Sigmoid colon (tissue), 4 donors: ENCODE results near the gene ATP10D.

ENCODE experiments used
- POLR2AphosphoS5 ChIP-seq, 4 donors: sonication (generic); formaldehyde crosslinking; IDR thresholded peaks; one replicate each; pipeline ENCODE4 v1.6.1; 2017; ENCODE audit warnings: antibody characterized with exemption in 4 of 4
- TF ChIP-seq, protein P1 (sequence below), 4 experiments: fragments of 450-650 bp in 3 of 4; fragments of 200-600 bp in 1 of 4; IDR thresholded peaks; one replicate each; pipeline ENCODE4 v1.5.1; 2016 to 2019; ENCODE audit warnings: antibody characterized with exemption in 4 of 4, mild to moderate bottlenecking in 3 of 4, moderate library complexity in 2 of 4

GRCh38 chr4:47468706-47469365 lies 16.2 kb upstream of the ATP10D start:
- TF ChIP-seq, protein P1, sequence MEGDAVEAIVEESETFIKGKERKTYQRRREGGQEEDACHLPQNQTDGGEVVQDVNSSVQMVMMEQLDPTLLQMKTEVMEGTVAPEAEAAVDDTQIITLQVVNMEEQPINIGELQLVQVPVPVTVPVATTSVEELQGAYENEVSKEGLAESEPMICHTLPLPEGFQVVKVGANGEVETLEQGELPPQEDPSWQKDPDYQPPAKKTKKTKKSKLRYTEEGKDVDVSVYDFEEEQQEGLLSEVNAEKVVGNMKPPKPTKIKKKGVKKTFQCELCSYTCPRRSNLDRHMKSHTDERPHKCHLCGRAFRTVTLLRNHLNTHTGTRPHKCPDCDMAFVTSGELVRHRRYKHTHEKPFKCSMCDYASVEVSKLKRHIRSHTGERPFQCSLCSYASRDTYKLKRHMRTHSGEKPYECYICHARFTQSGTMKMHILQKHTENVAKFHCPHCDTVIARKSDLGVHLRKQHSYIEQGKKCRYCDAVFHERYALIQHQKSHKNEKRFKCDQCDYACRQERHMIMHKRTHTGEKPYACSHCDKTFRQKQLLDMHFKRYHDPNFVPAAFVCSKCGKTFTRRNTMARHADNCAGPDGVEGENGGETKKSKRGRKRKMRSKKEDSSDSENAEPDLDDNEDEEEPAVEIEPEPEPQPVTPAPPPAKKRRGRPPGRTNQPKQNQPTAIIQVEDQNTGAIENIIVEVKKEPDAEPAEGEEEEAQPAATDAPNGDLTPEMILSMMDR (IDR thresholded peaks at IDR 0.05), result no peak
- no peak for TF ChIP-seq POLR2AphosphoS5 (IDR thresholded peaks at IDR 0.05)
